A673 (cell line): ENCODE data around the gene SYTL3. TPM values are rescaled to one million over a fixed set of nuclear protein-coding genes. Genes with fewer than 3 reads are reported as not detected.

Experiments used
- BruUV-seq: library from RNA; stranded (reverse); fragments of 400-500 nt; replicated peaks from 2 replicates; lab custom pipeline; 2021; lab: Mats Ljungman, UMichigan
- CTCF ChIA-PET: fragments of 300-600 bp; sonication (Branson Sonifier 250); formaldehyde crosslinking; loops from one replicate; lab custom pipeline; 2022; ENCODE audit warnings: antibody characterized with exemption; lab: Charles Lee
- POLR2A ChIA-PET: fragments of 300-600 bp; sonication (Branson Sonifier 250); formaldehyde crosslinking; loops from one replicate; lab custom pipeline; 2022; ENCODE audit warnings: antibody characterized with exemption; ENCODE audit not compliant: low non-redundant PET; lab: Charles Lee
- DNase-seq: peaks from one replicate; pipeline ENCODE4 v3.0.0-alpha.2; 2015; ENCODE audit warnings: low spot score
- H3K27ac ChIP-seq: fragments of 200-600 bp; sonication (generic); 2 replicates; pipeline ENCODE4 v1.5.1; 2016; ENCODE audit warnings: mixed run types, low read depth, mild to moderate bottlenecking, mixed read lengths, antibody characterized with exemption, low read length; ENCODE audit not compliant: poor library complexity, severe bottlenecking
- H3K27me3 ChIP-seq: fragments of 200-600 bp; sonication (generic); replicated peaks from 2 replicates; pipeline ENCODE4 v1.6.1; 2017; ENCODE audit warnings: mixed run types, low read depth, mild to moderate bottlenecking, mixed read lengths, antibody characterized with exemption, low read length; ENCODE audit not compliant: insufficient read depth, poor library complexity
- H3K36me3 ChIP-seq: fragments of 200-600 bp; sonication (generic); 2 replicates; pipeline ENCODE4 v1.6.1; 2016; ENCODE audit warnings: mixed run types, mild to moderate bottlenecking, mixed read lengths, antibody characterized with exemption, low read length; ENCODE audit not compliant: insufficient read depth, poor library complexity, severe bottlenecking
- H3K4me1 ChIP-seq: fragments of 200-600 bp; sonication (generic); 2 replicates; pipeline ENCODE4 v1.6.1; 2017; ENCODE audit warnings: mixed run types, mild to moderate bottlenecking, mixed read lengths, antibody characterized with exemption, low read length; ENCODE audit not compliant: insufficient read depth, poor library complexity, severe bottlenecking
- H3K4me3 ChIP-seq: fragments of 200-600 bp; sonication (generic); 2 replicates; pipeline ENCODE4 v1.5.1; 2016; ENCODE audit warnings: low read depth, mixed run types, mild to moderate bottlenecking, mixed read lengths, low read length; ENCODE audit not compliant: poor library complexity, severe bottlenecking
- H3K9me3 ChIP-seq: fragments of 200-600 bp; sonication (generic); 2 replicates; pipeline ENCODE4 v1.6.1; 2016; ENCODE audit warnings: mixed run types, low read depth, mild to moderate bottlenecking, mixed read lengths, antibody characterized with exemption, low read length; ENCODE audit not compliant: poor library complexity, severe bottlenecking
- EZH2 ChIP-seq: fragments of 200-600 bp; sonication (generic); IDR thresholded peaks from 2 replicates; pipeline ENCODE4 v1.6.1; 2017; ENCODE audit warnings: borderline replicate concordance, low read depth, mild to moderate bottlenecking, mixed read lengths, antibody characterized with exemption, low read length; ENCODE audit not compliant: poor library complexity, severe bottlenecking
- intact Hi-C: fragments of 100-400 bp; cut with micrococcal nuclease; formaldehyde crosslinking; loops from one replicate; pipeline ENCODE4 v1.10.0; 2022; ENCODE audit not compliant: unreplicated experiment
- total RNA-seq: library from RNA; stranded (reverse); gene quantifications from 2 replicates; pipeline ENCODE4 v1.2.3, GENCODE V29; 2021
- TF ChIP-seq, protein P1 (sequence below): fragments of 300-800, 200-600 bp; sonication (generic); conservative IDR thresholded peaks from 2 replicates; pipeline ENCODE4 v1.5.1; 2017; ENCODE audit warnings: low read depth, mild to moderate bottlenecking, antibody characterized with exemption, low read length, moderate library complexity, mixed read lengths

The SYTL3 gene
- total RNA-seq, 1 experiment from 2014 or later = 0.82 TPM

DNA sequence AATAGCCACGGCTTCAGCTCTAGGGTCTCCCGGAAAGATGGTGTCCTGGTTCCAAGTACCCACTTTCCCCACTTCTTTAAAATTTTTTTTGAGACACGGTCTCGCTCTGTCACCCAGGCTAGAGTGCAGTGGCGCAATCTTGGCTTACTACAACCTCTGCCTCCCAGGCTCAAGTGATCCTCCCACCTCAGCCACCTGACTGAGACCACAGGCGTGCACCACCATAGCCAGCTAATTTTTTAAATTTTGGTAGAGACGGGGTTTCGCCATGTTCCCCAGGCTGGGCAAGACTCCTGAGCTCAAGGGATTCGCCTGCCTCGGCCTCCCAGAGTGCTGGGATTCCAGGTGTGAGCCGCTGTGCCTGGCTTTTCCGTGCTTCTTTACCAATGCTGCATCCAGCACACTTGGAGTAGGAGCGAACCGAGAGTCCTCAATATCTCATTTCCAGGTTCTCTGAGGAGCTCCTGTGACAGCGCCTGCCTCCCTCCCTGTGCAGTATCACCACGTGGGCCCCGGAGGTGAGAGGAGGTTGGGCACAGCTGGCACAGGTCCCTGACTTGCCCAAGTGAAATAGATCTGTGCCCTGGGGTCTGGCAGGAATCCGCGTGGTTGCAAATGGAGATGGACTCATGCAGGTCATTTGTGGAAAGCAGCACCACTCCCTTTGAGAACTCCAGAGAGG, 132.0 kb downstream of the SYTL3 start:
- ChIA-PET CTCF (no interaction called here), POLR2A (no interaction called here)

DNA sequence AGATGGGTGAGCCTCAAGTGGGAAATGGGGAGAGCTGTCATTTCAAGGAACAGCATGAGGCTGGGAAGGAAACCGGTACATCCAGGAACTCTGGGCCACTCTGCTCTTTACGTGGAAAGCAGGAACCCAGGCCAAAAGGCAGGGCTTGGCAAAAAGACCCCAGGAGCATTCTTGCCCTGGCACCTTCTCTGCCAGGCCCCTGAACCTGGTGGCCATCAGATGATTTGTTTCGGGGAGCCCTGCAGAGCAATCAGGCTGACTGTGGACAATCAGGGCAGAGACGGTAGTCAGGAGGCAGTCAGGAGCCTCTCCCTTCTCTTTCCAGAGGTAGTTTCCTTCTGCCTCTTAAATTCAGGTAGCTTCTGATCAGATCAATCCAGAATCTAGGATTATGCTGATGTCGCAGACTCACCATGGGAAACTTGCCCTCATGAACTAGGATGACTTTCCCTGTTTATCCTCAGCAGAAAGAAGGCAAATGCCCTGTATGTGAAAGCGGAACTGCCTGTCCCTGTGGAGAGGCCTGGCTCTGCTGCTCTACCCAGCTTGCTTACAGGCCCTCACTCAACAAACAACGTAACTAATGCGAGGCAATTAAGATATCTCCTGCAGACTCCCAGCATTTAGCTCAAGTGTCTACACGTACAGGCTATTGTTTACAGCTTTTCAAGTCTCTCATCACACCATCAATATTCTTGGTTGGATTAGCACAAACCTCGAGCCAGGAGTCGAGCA, 132.7 kb downstream of the SYTL3 start:
- Histone ChIP-seq H3K36me3 (peaks cover 81% of the 10 kb centered on the region), H3K27me3 (no peaks in the 10 kb centered on the region), H3K4me3 (no peak overlapping the region), H3K4me1 (no peaks in the 10 kb centered on the region), H3K9me3 (no peaks in the 10 kb centered on the region), H3K27ac (no peak overlapping the region)
- BruUV-seq = no TSS peak
- ChIA-PET CTCF (no interaction called here), POLR2A (no interaction called here)
- TF ChIP-seq EZH2 = no peak
- TF ChIP-seq, protein P1, sequence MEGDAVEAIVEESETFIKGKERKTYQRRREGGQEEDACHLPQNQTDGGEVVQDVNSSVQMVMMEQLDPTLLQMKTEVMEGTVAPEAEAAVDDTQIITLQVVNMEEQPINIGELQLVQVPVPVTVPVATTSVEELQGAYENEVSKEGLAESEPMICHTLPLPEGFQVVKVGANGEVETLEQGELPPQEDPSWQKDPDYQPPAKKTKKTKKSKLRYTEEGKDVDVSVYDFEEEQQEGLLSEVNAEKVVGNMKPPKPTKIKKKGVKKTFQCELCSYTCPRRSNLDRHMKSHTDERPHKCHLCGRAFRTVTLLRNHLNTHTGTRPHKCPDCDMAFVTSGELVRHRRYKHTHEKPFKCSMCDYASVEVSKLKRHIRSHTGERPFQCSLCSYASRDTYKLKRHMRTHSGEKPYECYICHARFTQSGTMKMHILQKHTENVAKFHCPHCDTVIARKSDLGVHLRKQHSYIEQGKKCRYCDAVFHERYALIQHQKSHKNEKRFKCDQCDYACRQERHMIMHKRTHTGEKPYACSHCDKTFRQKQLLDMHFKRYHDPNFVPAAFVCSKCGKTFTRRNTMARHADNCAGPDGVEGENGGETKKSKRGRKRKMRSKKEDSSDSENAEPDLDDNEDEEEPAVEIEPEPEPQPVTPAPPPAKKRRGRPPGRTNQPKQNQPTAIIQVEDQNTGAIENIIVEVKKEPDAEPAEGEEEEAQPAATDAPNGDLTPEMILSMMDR = no peak
- intact Hi-C loops = no loop called here
- no peak for DNase-seq

More for the DNA sequence above, 132.0 kb downstream of the SYTL3 start:
- intact Hi-C loops = no loop called here
- TF ChIP-seq, protein P1 = no peak
- no peak for TF ChIP-seq EZH2
- no peaks in the 10 kb centered on the region for H3K9me3 ChIP-seq
- DNase-seq = no peak
- H3K4me1 ChIP-seq = no peaks in the 10 kb centered on the region
- no peak overlapping the region for H3K4me3 ChIP-seq
- peaks cover 78% of the 10 kb centered on the region for H3K36me3 ChIP-seq
- H3K27ac ChIP-seq = no peak overlapping the region
- H3K27me3 ChIP-seq = no peaks in the 10 kb centered on the region
- BruUV-seq = no TSS peak

DNA sequence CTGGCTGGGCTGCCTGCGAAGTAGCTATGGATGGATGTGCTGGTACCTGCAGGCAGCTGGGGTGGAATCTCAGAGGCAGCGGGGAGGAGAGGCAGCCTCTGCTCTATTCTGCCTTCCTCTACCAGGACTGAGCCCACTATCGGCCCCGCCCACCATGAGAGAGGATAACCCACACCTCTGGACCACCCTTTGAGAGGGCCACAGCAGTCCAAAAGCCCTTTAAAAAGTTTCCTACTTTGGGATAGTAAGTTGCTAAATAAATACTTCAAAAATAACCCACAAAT, 133.3 kb downstream of the SYTL3 start:
- DNase-seq = no peak
- BruUV-seq = no TSS peak
- Histone ChIP-seq H3K4me1 (no peaks in the 10 kb centered on the region), H3K4me3 (no peak overlapping the region), H3K9me3 (no peaks in the 10 kb centered on the region), H3K27me3 (no peaks in the 10 kb centered on the region), H3K27ac (no peak overlapping the region), H3K36me3 (peaks cover 81% of the 10 kb centered on the region)
- TF ChIP-seq, protein P1 = no peak
- no peak for TF ChIP-seq EZH2
- POLR2A ChIA-PET = no interaction called here
- CTCF ChIA-PET = no interaction called here
- intact Hi-C loops = no loop called here
